T follicular helper cell (primary cell): ENCODE results near the gene TMEM151A.
"Not testable (repeated sequence)": the region's sequence is repeated elsewhere in the genome, so short reads cannot be mapped to it uniquely, and the experiment has no call there.

Experiments used
- DNase-seq: peaks from one replicate; pipeline ENCODE4 v3.0.0-alpha.2; 2020; ENCODE audit warnings: low read depth
- total RNA-seq, 2 experiments: gene quantifications; one replicate each; lab custom pipeline; 2026; lab: John Stamatoyannopoulos, UW

The TMEM151A gene
- 0.09 to 0.42 reads per million in 2 experiments for total RNA-seq

- no peak for DNase-seq
Observed at GRCh38 chr11:66291706-66292542, at the start of gene TMEM151A. TSS of gene TMEM151A (plus strand) at chr11:66291894. CDS start at chr11:66292014, 120 bp downstream.

DNA sequence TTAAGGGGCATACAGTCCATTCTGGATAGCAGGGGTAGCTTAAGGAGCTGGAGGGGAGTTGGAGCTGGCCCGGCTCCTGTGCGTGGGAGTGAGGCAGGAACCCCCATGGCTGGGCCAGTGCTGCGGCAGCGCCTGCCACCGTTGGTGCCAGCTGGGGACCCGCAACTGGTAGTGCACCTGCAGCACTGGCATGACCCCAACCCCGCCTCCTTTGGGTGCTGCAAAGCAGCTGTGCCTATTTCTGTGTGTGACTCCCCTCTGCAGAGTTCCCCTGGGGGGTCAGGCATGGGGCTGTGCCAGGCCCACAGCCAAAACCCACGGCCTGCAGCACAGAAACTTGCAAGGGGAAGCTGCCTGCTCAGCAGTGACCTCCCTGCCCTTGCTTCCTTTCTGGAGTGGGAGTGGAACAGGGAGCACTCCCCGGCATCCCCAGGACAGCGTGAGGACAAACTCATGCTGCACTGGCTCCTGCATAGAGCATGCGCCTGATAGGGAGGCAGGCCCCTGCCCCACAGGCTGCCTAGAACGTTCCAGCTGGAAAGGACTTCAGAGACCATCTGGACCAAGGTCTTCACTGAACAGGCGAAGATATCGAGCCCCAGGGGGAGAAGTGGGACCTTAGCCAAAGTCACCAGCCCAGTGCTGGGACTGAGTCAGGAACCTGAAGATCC, 49.5 kb upstream of the TMEM151A start:
- no peak for DNase-seq

DNA sequence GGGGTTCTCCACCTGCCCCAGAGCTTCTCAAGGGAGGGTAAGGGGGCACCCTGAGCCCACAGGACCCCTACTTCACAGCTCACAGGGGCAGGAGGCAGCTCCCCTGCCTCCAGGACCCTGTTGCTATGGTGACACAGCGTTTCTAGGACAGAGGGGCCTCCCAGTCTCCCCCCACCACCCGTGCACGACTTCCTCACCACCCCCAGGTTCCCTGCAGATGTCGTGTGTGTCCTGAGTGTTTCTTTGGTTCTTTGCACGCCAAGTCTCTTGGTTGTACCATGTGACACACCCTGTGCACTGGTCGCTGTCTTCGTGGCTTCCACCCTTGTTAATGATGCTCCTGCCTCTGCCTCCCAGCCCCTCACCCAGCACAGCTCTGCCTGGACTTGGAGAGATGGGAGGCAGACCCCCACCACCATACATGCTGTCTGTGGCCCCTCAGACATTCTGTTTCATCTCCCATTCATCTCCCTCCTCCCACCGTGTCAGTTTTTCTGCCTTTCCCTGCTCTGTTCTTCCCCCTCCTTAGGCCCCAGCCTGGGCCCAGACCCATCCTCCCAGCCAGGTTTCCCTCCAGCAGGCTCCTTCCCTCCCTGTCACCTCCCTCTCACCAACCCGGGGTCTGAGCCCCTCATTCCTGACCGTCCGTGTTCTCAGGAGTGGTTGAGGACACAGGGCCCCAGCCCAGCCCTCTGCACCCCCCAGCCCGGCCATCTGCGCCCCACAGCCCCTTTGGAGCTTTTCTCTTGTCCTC, 47.7 kb upstream of the TMEM151A start:
- DNase-seq: no peak

- no peak for DNase-seq
Observed at GRCh38 chr11:66247295-66247694, 44.4 kb upstream of the TMEM151A start.

GRCh38 chr11:66247801-66248200, 43.9 kb upstream of the TMEM151A start:
- no peak for DNase-seq

DNA sequence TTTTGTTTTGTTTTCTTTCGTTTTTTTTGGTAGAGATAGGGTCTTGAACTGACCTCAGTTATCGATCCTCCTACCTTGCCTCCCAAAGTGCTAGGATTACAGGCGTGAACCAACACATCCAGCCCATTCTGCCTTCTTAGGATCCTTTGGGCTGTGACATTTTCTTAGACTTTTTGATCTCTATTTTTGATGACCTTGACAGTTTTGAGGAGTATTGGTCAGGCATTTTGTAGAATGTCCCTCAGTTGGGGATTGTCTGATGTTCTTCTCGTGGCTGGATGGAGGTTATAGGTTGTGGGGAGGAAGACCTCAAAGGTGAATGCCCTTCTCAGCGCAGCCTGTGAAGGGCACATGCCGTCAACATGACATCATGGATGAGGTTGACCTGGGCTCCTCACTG, 42.8 kb upstream of the TMEM151A start:
- no peak for DNase-seq

DNA sequence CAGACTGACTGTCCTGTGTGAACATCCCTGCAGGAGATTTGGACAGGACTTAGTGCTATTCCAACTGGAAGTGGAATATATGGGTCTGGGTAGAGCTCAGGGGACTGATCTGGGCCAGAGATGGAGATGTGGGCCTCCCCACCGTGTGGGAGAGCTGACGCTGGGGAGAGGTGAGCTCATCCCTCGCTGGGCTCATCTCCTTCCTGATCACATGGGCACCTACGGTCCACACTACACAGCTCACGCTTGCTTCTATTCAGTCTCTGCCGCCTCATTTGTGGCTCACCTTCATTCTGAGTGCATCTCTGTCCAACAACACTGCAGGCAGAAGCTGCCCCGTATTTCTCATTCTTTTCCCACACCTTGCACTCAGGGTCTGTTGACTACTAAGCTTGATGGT, 39.9 kb upstream of the TMEM151A start:
- no peak for DNase-seq

DNA sequence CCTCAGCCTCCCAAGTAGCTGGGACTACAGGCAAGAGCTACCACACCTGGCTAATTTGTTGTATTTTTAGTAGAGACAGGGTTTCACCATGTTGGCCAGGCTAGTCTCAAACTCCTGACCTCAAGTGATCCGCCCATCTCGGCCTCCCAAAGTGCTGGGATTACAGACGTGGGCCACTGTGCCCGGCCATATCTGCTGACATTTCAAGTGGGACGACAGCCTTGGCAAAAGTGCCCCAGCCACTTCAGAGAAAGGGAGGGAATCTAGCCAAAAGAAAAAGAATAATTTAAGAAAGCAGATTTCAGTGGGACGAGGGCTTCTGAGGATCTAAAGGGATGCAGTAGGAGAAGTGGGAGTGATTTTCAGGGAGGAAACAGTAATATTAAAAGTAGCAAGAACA, 38.6 kb upstream of the TMEM151A start:
- not testable (repeated sequence) for DNase-seq

DNA sequence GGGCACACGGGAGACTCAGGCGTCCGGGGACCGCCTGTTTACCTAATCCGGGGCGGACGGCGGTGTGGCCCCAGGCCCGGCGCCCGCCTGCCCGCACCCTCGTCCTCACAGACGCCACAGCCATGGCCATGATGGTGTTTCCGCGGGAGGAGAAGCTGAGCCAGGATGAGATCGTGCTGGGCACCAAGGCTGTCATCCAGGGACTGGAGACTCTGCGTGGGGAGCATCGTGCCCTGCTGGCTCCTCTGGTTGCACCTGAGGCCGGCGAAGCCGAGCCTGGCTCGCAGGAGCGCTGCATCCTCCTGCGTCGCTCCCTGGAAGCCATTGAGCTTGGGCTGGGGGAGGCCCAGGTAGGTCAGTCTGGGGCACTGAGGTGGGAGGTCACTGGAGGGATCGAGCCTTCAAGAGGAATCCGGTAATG, 33.2 kb upstream of the TMEM151A start:
- no peak for DNase-seq

- no peak for DNase-seq
Observed at GRCh38 chr11:66259225-66259624, 32.5 kb upstream of the TMEM151A start.

GRCh38 chr11:66259956-66260355, 31.7 kb upstream of the TMEM151A start:
- DNase-seq: no peak

GRCh38 chr11:66261578-66261977, 30.1 kb upstream of the TMEM151A start:
- DNase-seq: no peak

DNA sequence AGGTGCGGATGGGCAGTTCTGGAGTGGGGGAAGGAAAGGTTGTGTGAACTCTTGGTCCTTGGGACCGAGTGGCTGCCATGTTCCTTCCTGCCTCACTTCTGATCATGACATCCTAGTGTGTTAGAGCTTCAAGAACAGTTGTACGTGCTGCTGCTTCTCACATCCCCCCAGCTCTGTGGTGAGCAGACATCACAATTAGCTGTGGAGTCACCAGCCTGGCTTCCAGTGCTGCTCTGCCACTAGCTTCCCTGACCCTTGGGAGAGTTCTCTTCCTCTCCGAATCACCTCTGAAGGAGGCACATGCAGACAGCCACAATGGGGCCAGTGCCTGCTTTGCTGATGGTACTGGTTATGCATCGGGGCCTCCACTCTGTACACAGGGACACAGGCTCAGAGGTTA, 29.5 kb upstream of the TMEM151A start:
- no peak for DNase-seq

- DNase-seq: no peak
Observed at GRCh38 chr11:66262696-66263095, 29.0 kb upstream of the TMEM151A start.

DNA sequence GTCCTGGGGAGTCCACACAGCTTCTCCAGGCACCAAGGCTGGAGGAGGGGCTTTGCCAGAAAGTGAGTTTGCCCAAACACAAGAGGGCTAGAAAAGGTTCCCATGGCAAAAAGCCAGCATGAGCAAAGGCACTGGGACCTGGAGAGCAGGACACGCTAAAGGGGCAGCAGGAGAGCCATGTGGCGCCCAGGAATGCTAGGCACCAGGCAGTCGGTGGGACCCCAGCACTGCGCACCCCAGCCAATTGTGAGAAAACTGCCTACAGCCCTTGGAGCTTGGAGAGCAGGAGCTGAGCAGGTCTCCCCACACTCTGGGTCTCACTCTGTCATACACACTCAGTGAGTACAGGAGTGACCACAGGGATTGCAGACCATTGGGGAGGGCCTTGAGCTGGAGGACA, 28.5 kb upstream of the TMEM151A start:
- no peak for DNase-seq

- no peak for DNase-seq
Observed at GRCh38 chr11:66263785-66264184, 27.9 kb upstream of the TMEM151A start.

GRCh38 chr11:66264383-66264782, 27.3 kb upstream of the TMEM151A start:
- no peak for DNase-seq

DNA sequence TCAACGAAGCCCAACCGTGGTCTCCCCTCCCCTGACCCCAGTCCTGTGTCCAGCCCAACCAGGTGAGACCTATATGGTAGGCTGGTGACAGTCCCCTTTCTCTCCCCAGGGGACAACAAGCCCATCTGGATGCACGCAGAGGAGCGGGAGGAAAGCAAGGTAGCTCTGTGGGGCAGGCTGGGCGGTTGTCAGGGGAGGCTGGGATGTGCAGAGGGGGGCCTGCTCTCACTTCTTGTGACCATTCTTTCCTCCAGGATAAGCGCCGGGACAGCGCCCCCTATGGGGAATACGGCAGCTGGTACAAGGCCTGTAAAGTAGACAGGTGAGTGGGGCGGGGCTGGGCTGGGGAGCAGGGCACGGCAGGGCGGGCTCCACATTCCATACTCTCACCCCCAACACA, 26.8 kb upstream of the TMEM151A start:
- DNase-seq: no peak

DNA sequence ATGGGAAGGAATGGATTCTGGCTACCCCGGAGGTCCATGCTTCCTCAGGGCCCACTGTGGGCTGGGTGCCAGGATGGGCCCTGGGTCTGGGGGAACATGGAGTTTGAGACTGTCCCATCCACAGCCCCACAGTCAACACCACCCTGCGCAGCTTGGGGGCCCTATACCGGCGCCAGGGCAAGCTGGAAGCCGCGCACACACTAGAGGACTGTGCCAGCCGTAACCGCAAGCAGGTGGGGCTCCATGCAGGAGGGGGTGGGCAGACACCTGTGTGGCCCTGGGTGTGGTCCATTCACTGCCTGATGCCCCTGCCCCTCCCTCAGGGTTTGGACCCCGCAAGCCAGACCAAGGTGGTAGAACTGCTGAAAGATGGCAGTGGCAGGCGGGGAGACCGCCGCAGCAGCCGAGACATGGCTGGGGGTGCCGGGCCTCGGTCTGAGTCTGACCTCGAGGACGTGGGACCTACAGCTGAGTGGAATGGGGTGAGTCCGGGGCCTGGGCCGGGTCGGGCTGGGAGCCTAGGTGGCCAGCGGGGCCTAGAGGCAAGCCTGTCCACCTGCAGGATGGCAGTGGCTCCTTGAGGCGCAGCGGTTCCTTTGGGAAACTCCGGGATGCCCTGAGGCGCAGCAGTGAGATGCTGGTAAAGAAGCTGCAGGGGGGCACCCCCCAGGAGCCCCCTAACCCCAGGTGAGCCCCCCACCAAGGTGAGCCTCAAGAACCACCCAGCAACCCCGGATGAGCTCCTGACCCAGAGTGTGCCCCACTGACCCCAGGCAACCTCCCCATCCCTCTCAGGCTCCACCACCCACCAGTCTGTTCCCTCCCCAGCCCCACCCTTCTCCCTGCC, 25.9 kb upstream of the TMEM151A start:
- DNase-seq: no peak

DNA sequence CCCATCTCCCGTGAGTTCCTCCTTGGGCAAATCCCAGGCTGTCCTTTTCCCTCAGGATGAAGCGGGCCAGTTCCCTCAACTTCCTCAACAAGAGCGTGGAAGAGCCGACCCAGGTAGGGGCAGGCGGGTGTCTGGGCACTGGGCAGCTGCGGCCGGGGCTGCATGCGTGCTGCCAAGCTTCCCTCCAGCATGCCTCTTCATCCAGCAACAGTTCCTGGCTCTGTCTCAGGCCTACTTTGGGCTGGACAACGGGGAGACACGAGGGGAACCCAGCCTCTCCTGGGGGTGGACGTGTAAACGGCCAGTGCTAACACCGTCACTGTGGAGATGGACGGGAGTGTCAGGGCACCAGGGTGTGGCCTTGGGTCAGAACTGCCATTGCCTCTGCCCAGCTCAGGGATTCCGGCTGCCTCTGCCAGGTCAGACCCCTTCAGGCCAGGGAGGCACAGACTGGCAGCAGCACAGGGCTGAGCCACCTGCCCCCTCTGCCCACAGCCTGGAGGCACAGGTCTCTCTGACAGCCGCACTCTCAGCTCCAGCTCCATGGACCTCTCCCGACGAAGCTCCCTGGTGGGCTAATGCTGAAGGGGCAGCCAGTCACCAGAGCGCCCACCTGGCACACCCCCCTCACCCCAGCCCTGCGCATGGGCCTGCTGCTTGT, 25.2 kb upstream of the TMEM151A start:
- DNase-seq: no peak

GRCh38 chr11:66267039-66267378, 24.7 kb upstream of the TMEM151A start:
- no peak for DNase-seq
